Measurements from ENCODE around the gene MRPS17.

GRCh38 chr7:55962014-55962413, 10.3 kb downstream of the MRPS17 start:
- no peak for TF ChIP-seq CTCF (IDR thresholded peaks at IDR 0.05)
- TF ChIP-seq POLR2A (IDR thresholded peaks at IDR 0.05) = no peak

Measured in thyroid gland (tissue), 4 donors.